Endodermal cell (in vitro differentiated cells): ENCODE data around the gene EVI2A. TPM values are rescaled to one million over a fixed set of nuclear protein-coding genes. Genes with fewer than 3 reads are reported as not detected.

Experiments used
- DNase-seq: peaks from one replicate; pipeline ENCODE4 v3.0.0-alpha.2; 2017
- H3K27ac ChIP-seq: 2 replicates; pipeline ENCODE4 v1.5.1; 2013; ENCODE audit warnings: mild to moderate bottlenecking, low read depth, low read length, moderate library complexity
- H3K27me3 ChIP-seq: 2 replicates; pipeline ENCODE4 v1.6.1; 2013; ENCODE audit warnings: mild to moderate bottlenecking, low read length, moderate library complexity; ENCODE audit not compliant: insufficient read depth, control insufficient read depth, poor library complexity, severe bottlenecking
- H3K36me3 ChIP-seq: 2 replicates; pipeline ENCODE4 v1.7.0; 2013; ENCODE audit warnings: mild to moderate bottlenecking, low read length, moderate library complexity; ENCODE audit not compliant: control insufficient read depth, insufficient read depth
- H3K4me1 ChIP-seq: one replicate; pipeline ENCODE4 v1.7.0; 2013; ENCODE audit warnings: low read length; ENCODE audit not compliant: control insufficient read depth, insufficient read depth
- H3K4me3 ChIP-seq: 2 replicates; pipeline ENCODE4 v1.5.1; 2013; ENCODE audit warnings: mild to moderate bottlenecking, low read length, moderate library complexity
- H3K9ac ChIP-seq: 2 replicates; pipeline ENCODE4 v1.6.1; 2013; ENCODE audit warnings: mild to moderate bottlenecking, low read length, moderate library complexity; ENCODE audit not compliant: poor library complexity, severe bottlenecking; ENCODE audit errors: extremely low read depth
- H3K9me3 ChIP-seq: 2 replicates; pipeline ENCODE4 v1.6.1; 2013; ENCODE audit warnings: mild to moderate bottlenecking, low read length, moderate library complexity; ENCODE audit not compliant: control insufficient read depth
- H3K27ac Mint-ChIP-seq: 2 replicates; pipeline ENCODE4 v1.8.0; 2020; ENCODE audit warnings: mixed read lengths
- H3K27me3 Mint-ChIP-seq: 2 replicates; pipeline ENCODE4 v1.8.0; 2021; ENCODE audit warnings: mild to moderate bottlenecking, mixed read lengths; ENCODE audit not compliant: insufficient read depth
- H3K36me3 Mint-ChIP-seq: 2 replicates; pipeline ENCODE4 v1.8.0; 2020; ENCODE audit warnings: low read depth, mixed read lengths
- H3K4me1 Mint-ChIP-seq: 2 replicates; pipeline ENCODE4 v1.8.0; 2020; ENCODE audit warnings: mixed read lengths
- H3K4me3 Mint-ChIP-seq: 2 replicates; pipeline ENCODE4 v1.8.0; 2020; ENCODE audit warnings: mild to moderate bottlenecking, moderate library complexity, mixed read lengths
- H3K9me3 Mint-ChIP-seq: 2 replicates; pipeline ENCODE4 v1.8.0; 2020; ENCODE audit warnings: mild to moderate bottlenecking, mixed read lengths
- WGBS, 2 experiments: methylation state at CpG; one replicate each; pipeline versions ENCODE4 v1.1.5 to v1.1.7; 2013; ENCODE audit warnings: missing lambda C conversion rate in 2 of 2, mixed read lengths in 1 of 2; ENCODE audit not compliant: insufficient coverage in 1 of 2, insufficient read length in 1 of 2; 5-methylcytosine and 5-hydroxymethylcytosine counted together
- long read RNA-seq, 4 experiments: library from polyadenylated mRNA in 2 of 4; library from RNA in 1 of 4; library from capped mRNA in 1 of 4; stranded (forward) in 3 of 4; unstranded in 1 of 4; transcript quantifications; one replicate each; pipeline ENCODE4 v2.0.0, GENCODE V29; 2020 to 2021; ENCODE audit warnings: inconsistent platforms in 1 of 4
- polyA plus RNA-seq, 2 experiments: library from polyadenylated mRNA; stranded (reverse); fragments of 50-300 nt; gene quantifications; one replicate each; pipeline ENCODE4 v1.2.3, GENCODE V29; 2013
- total RNA-seq, 2 donors: library from RNA; stranded (reverse); fragmentation: NEBNext Ultra II Directional in 1 of 2; extraction: Animal tissue kit (Norgen Biotek cat#: 25700) in 1 of 2; gene quantifications; 2 replicates in 1 of 2; 3 replicates in 1 of 2; pipeline ENCODE4 v1.2.1, GENCODE V29; 2021
- TF ChIP-seq, protein P1 (sequence below): fragments of 200-600 bp; sonication (generic); conservative IDR thresholded peaks from 2 replicates; pipeline ENCODE4 v1.5.0; 2021; ENCODE audit warnings: antibody characterized with exemption, mild to moderate bottlenecking

EVI2A gene, protein sequence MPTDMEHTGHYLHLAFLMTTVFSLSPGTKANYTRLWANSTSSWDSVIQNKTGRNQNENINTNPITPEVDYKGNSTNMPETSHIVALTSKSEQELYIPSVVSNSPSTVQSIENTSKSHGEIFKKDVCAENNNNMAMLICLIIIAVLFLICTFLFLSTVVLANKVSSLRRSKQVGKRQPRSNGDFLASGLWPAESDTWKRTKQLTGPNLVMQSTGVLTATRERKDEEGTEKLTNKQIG
- not detected for total RNA-seq
- polyA plus RNA-seq (2013, experiment 1 of 2) = not detected
- not detected for polyA plus RNA-seq (2013, experiment 2 of 2)
- long read RNA-seq, experiment 1 = 0 reads
- long read RNA-seq, experiment 2 = 0 reads
- long read RNA-seq, experiment 3 = 0 reads
- long read RNA-seq, experiment 4 = 0 reads

DNA sequence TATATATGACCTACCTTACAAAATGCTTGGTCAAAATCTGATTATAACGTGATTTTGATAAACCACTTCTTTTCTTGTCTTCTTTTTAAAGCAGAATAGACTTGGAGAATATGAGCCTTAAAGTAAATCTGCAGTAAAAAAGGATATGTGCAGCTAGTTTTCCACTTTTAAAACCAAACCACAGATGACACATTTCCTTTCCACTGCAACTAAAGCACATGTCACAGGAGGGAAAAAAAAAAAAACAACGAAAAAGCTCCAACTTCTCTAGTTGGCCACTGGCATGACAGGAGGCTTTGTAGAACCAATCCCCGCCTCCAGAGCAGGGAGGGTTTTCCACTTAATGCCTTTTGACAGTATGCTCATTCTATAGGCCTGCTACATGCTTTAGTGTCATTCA, at the start of gene EVI2A:
Gene EVI2A (minus strand): TSS at position 142 of the 400 bp plus-strand sequence. CDS start 2,609 bp downstream, outside the sequence.
- Histone ChIP-seq H3K9ac (no peak within 1 kb of the TSS), H3K27ac (no peak within 1 kb of the TSS), H3K4me1 (no peaks in the 10 kb centered on the region), H3K4me3 (no peak within 1 kb of the TSS), H3K36me3 (peaks cover 15% of the 10 kb centered on the region), H3K9me3 (no peaks in the 10 kb centered on the region), H3K27me3 (no peaks in the 10 kb centered on the region)
- H3K27ac Mint-ChIP-seq = no peak within 1 kb of the TSS
- no peak within 1 kb of the TSS for H3K4me3 Mint-ChIP-seq
- no peak for DNase-seq
- peaks cover 18% of the 10 kb centered on the region for H3K36me3 Mint-ChIP-seq
- no peaks in the 10 kb centered on the region for H3K9me3 Mint-ChIP-seq
- 80 to 93% methylated on average over 2 to 3 of the region's 3 CpGs for WGBS, 2 experiments
- TF ChIP-seq, protein P1, sequence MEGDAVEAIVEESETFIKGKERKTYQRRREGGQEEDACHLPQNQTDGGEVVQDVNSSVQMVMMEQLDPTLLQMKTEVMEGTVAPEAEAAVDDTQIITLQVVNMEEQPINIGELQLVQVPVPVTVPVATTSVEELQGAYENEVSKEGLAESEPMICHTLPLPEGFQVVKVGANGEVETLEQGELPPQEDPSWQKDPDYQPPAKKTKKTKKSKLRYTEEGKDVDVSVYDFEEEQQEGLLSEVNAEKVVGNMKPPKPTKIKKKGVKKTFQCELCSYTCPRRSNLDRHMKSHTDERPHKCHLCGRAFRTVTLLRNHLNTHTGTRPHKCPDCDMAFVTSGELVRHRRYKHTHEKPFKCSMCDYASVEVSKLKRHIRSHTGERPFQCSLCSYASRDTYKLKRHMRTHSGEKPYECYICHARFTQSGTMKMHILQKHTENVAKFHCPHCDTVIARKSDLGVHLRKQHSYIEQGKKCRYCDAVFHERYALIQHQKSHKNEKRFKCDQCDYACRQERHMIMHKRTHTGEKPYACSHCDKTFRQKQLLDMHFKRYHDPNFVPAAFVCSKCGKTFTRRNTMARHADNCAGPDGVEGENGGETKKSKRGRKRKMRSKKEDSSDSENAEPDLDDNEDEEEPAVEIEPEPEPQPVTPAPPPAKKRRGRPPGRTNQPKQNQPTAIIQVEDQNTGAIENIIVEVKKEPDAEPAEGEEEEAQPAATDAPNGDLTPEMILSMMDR = no peak
- no peaks in the 10 kb centered on the region for H3K27me3 Mint-ChIP-seq
- H3K4me1 Mint-ChIP-seq = peaks cover 3% of the 10 kb centered on the region

DNA sequence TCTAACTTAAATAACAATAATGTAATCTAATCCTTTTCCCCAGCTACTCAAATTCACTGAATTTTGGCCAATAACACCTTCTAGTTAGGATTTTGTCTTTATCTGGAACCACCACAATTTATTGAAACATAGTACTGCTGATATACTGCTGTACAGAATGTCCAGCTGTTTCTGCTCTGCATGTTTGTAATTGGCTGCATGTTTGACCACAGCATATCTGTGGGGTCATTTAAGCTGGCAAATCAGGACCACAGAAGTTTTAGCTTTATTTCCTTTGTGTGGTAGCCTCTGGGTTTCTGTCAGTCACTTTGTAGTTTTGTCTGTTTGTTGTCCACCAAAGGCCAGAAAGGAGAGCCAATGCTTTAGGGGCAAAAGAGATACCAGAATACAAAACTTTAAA, 47.8 kb upstream of the EVI2A start:
- TF ChIP-seq, protein P1 = no peak
- peaks cover 18% of the 10 kb centered on the region for H3K36me3 Mint-ChIP-seq
- peaks cover 49% of the 10 kb centered on the region for H3K36me3 ChIP-seq
- H3K4me1 ChIP-seq = no peaks in the 10 kb centered on the region
- no peaks in the 10 kb centered on the region for H3K27me3 ChIP-seq
- no peak overlapping the region for H3K4me3 ChIP-seq
- H3K27me3 Mint-ChIP-seq = no peaks in the 10 kb centered on the region
- no peaks in the 10 kb centered on the region for H3K4me1 Mint-ChIP-seq
- no peaks in the 10 kb centered on the region for H3K9me3 Mint-ChIP-seq
- no peak for DNase-seq
- no peak overlapping the region for H3K27ac ChIP-seq
- no peak overlapping the region for H3K9ac ChIP-seq
- no peaks in the 10 kb centered on the region for H3K9me3 ChIP-seq
- H3K4me3 Mint-ChIP-seq = no peak overlapping the region
- H3K27ac Mint-ChIP-seq = no peak overlapping the region

DNA sequence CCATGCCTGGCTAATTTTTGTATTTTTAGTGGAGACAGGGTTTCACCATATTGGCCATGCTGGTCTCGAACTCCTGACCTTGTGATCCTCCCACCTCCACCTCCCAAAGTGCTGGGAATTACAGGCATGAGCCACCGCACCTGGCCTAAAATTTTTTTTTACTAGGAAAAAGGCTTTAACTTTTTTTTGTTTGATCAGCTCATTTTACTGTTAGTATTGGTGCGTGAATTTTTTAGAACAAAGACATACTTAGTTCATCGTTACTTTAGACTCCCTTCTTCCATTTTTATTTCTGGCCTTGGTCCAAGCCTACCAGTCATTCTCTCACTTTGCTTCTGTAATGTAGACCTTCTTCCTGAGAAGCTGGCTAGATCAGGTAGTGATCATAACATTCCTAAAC, 44.7 kb upstream of the EVI2A start:
- H3K36me3 Mint-ChIP-seq = peaks cover 30% of the 10 kb centered on the region
- Histone ChIP-seq H3K9ac (no peak overlapping the region), H3K36me3 (peaks cover 56% of the 10 kb centered on the region), H3K9me3 (no peaks in the 10 kb centered on the region), H3K27me3 (no peaks in the 10 kb centered on the region), H3K4me3 (no peak overlapping the region), H3K4me1 (no peaks in the 10 kb centered on the region), H3K27ac (no peak overlapping the region)
- no peaks in the 10 kb centered on the region for H3K9me3 Mint-ChIP-seq
- H3K27ac Mint-ChIP-seq = no peak overlapping the region
- no peak overlapping the region for H3K4me3 Mint-ChIP-seq
- TF ChIP-seq, protein P1 = no peak
- DNase-seq = no peak
- no peaks in the 10 kb centered on the region for H3K27me3 Mint-ChIP-seq
- peaks cover 2% of the 10 kb centered on the region for H3K4me1 Mint-ChIP-seq
- 95 to 96% methylated on average over 4 of the region's 4 CpGs for WGBS, 2 experiments
